H1 (cell line): Measurements from ENCODE around the gene DYNLT2B. TPM values are rescaled to one million over a fixed set of nuclear protein-coding genes. Genes with fewer than 3 reads are reported as not detected.
"Not testable (repeated sequence)": the region's sequence is repeated elsewhere in the genome, so short reads cannot be mapped to it uniquely, and the experiment has no call there.

Experiments used
- CTCF ChIA-PET: fragments of 300-600 bp; sonication (Branson Sonifier 250); formaldehyde crosslinking; loops from one replicate; lab custom pipeline; 2021; ENCODE audit not compliant: partially characterized antibody; lab: Charles Lee
- POLR2A ChIA-PET: fragments of 300-600 bp; sonication (Branson Sonifier 250); formaldehyde crosslinking; loops from one replicate; lab custom pipeline; 2021; ENCODE audit warnings: inconsistent platforms; ENCODE audit not compliant: partially characterized antibody; lab: Charles Lee
- DNase-seq, 2 experiments: peaks; one replicate each; pipeline versions ENCODE4 v3.0.0 to v3.0.0-alpha.2; 2010 to 2022; ENCODE audit warnings: low spot score in 2 of 2, low read depth in 1 of 2, mixed read lengths in 1 of 2
- FAIRE-seq: peaks from 2 replicates; lab custom pipeline; 2011; peaks lifted over from hg19 to GRCh38; lab: Jason Lieb, UNC
- H2AFZ ChIP-seq: 2 replicates; pipeline ENCODE4 v1.8.1; 2012; ENCODE audit warnings: low read length, inconsistent platforms
- H2AK5ac ChIP-seq: 2 replicates; pipeline ENCODE4 v1.6.1; 2013; ENCODE audit warnings: low read depth, low read length
- H2BK120ac ChIP-seq: replicated peaks from 2 replicates; pipeline ENCODE3; 2013; ENCODE audit warnings: low read depth, low read length, inconsistent platforms
- H2BK12ac ChIP-seq: 2 replicates; pipeline ENCODE4 v1.6.1; 2013; ENCODE audit warnings: low read depth, low read length
- H2BK15ac ChIP-seq: 2 replicates; pipeline ENCODE4 v1.6.1; 2013; ENCODE audit warnings: low read length
- H2BK20ac ChIP-seq: 2 replicates; pipeline ENCODE4 v1.6.1; 2013; ENCODE audit warnings: low read length
- H2BK5ac ChIP-seq: 2 replicates; pipeline ENCODE4 v1.6.1; 2013; ENCODE audit warnings: low read depth, low read length
- H3K14ac ChIP-seq: 2 replicates; pipeline ENCODE4 v1.6.1; 2013; ENCODE audit warnings: inconsistent platforms; ENCODE audit not compliant: insufficient read length
- H3K18ac ChIP-seq: 2 replicates; pipeline ENCODE4 v1.6.1; 2013; ENCODE audit warnings: low read length; ENCODE audit errors: extremely low read depth
- H3K23ac ChIP-seq: 2 replicates; pipeline ENCODE4 v1.6.1; 2013; ENCODE audit warnings: inconsistent platforms; ENCODE audit not compliant: insufficient read length
- H3K23me2 ChIP-seq: 2 replicates; pipeline ENCODE4 v1.6.1; 2013; ENCODE audit warnings: low read depth, low read length
- H3K27ac ChIP-seq: 2 replicates; pipeline ENCODE4 v1.6.1; 2011; ENCODE audit warnings: low read depth, low read length, inconsistent platforms
- H3K27me3 ChIP-seq, 4 experiments: replicated peaks in 1 of 4; 1 replicate in 1 of 4; 2 replicates in 3 of 4; pipeline versions ENCODE4 v1.6.1 to v1.8.1; 2011 to 2013; ENCODE audit warnings: low read length in 3 of 4, mild to moderate bottlenecking in 3 of 4, inconsistent platforms in 2 of 4, mixed read lengths in 2 of 4, moderate library complexity in 1 of 4; ENCODE audit not compliant: control insufficient read depth in 3 of 4, insufficient read depth in 3 of 4; ENCODE audit errors: extremely low read depth in 1 of 4
- H3K36me3 ChIP-seq, 4 experiments: 2 replicates each; pipeline versions ENCODE4 v1.6.1 to v1.8.1; 2011 to 2013; ENCODE audit warnings: mild to moderate bottlenecking in 4 of 4, low read length in 3 of 4, moderate library complexity in 2 of 4, control low read depth in 1 of 4, inconsistent platforms in 1 of 4; ENCODE audit not compliant: insufficient read depth in 4 of 4, control insufficient read depth in 2 of 4
- H3K4ac ChIP-seq: replicated peaks from 2 replicates; pipeline ENCODE3; 2013; ENCODE audit warnings: low read length, low read depth, mixed read lengths, inconsistent platforms; ENCODE audit not compliant: insufficient read length
- H3K4me1 ChIP-seq, 4 experiments: replicated peaks in 1 of 4; 1 replicate in 1 of 4; 2 replicates in 3 of 4; pipeline versions ENCODE4 v1.6.1 to v1.8.1; 2011 to 2013; ENCODE audit warnings: low read length in 3 of 4, inconsistent platforms in 2 of 4, mixed read lengths in 1 of 4; ENCODE audit not compliant: insufficient read depth in 4 of 4, control insufficient read depth in 3 of 4
- H3K4me2 ChIP-seq, 2 experiments: 2 replicates each; pipeline versions ENCODE4 v1.6.1 to v1.8.1; 2011 to 2013; ENCODE audit warnings: low read depth in 2 of 2, low read length in 2 of 2, control low read depth in 1 of 2, inconsistent platforms in 1 of 2, mild to moderate bottlenecking in 1 of 2; ENCODE audit not compliant: insufficient read depth in 1 of 2
- H3K4me3 ChIP-seq, 4 experiments: fragments of 200-600, 300-600 bp in 1 of 4; sonication (generic), shearing (Covaris generic), sonication (Bioruptor Twin) in 1 of 4; 2 replicates each; pipeline versions ENCODE4 v1.5.1 to v1.8.1; 2011 to 2016; ENCODE audit warnings: low read length in 4 of 4, low read depth in 3 of 4, control low read depth in 2 of 4, inconsistent platforms in 2 of 4, mild to moderate bottlenecking in 2 of 4, mixed read lengths in 1 of 4, moderate library complexity in 1 of 4; ENCODE audit not compliant: insufficient read depth in 2 of 4; ENCODE audit errors: extremely low read depth in 1 of 4
- H3K56ac ChIP-seq: replicated peaks from 2 replicates; pipeline ENCODE3; 2013; ENCODE audit warnings: low read depth, mild to moderate bottlenecking, mixed read lengths, low read length, inconsistent platforms; ENCODE audit not compliant: insufficient read length
- H3K79me1 ChIP-seq: 2 replicates; pipeline ENCODE4 v1.6.1; 2013; ENCODE audit warnings: low read depth, low read length, control low read depth
- H3K79me2 ChIP-seq, 2 experiments: 2 replicates each; pipeline versions ENCODE4 v1.6.1 to v1.8.1; 2012 to 2013; ENCODE audit warnings: low read length in 2 of 2, mild to moderate bottlenecking in 2 of 2, inconsistent platforms in 1 of 2; ENCODE audit not compliant: insufficient read depth in 2 of 2, control insufficient read depth in 1 of 2
- H3K9ac ChIP-seq, 4 experiments: replicated peaks in 1 of 4; 1 replicate in 1 of 4; 2 replicates in 3 of 4; pipeline versions ENCODE4 v1.6.1 to v1.8.1; 2011 to 2013; ENCODE audit warnings: low read depth in 3 of 4, low read length in 3 of 4, control low read depth in 2 of 4, mild to moderate bottlenecking in 2 of 4, moderate library complexity in 2 of 4, inconsistent platforms in 1 of 4; ENCODE audit errors: extremely low read depth in 1 of 4
- H3K9me3 ChIP-seq, 2 experiments: 2 replicates each; pipeline versions ENCODE4 v1.6.1 to v1.8.1; 2012 to 2013; ENCODE audit warnings: mild to moderate bottlenecking in 2 of 2, moderate library complexity in 2 of 2, control low read depth in 1 of 2, inconsistent platforms in 1 of 2, low read depth in 1 of 2, low read length in 1 of 2, mixed read lengths in 1 of 2; ENCODE audit not compliant: insufficient read depth in 2 of 2
- H4K20me1 ChIP-seq, 2 experiments: replicated peaks in 1 of 2; 2 replicates each; pipeline versions ENCODE3 to v1.8.1; 2011 to 2013; ENCODE audit warnings: inconsistent platforms in 2 of 2, low read length in 2 of 2, mild to moderate bottlenecking in 1 of 2; ENCODE audit not compliant: insufficient read depth in 2 of 2, control insufficient read depth in 1 of 2
- H4K5ac ChIP-seq: 2 replicates; pipeline ENCODE4 v1.6.1; 2013; ENCODE audit warnings: low read length, low read depth, mixed read lengths, inconsistent platforms; ENCODE audit not compliant: insufficient read length
- H4K8ac ChIP-seq: 2 replicates; pipeline ENCODE4 v1.8.0; 2013; ENCODE audit warnings: mild to moderate bottlenecking, moderate library complexity, low read length, inconsistent platforms; ENCODE audit not compliant: insufficient read depth; ENCODE audit errors: extremely low read depth
- H4K91ac ChIP-seq: replicated peaks from 2 replicates; pipeline ENCODE3; 2013; ENCODE audit warnings: low read length, mixed read lengths, inconsistent platforms; ENCODE audit not compliant: insufficient read length
- WGBS, 2 experiments: shearing (Covaris generic) in 1 of 2; methylation state at CpG; one replicate each; pipeline versions ENCODE4 v1.1.6 to v1.1.7; 2013 to 2015; ENCODE audit warnings: low lambda C conversion rate in 2 of 2, mixed read lengths in 2 of 2, inconsistent platforms in 1 of 2, low coverage in 1 of 2, missing lambda C conversion rate in 1 of 2; ENCODE audit not compliant: insufficient replicate concordance in 2 of 2, insufficient coverage in 1 of 2, insufficient read length in 1 of 2; ENCODE audit errors: extremely low coverage in 1 of 2, missing lambda C conversion rate in 1 of 2; 5-methylcytosine and 5-hydroxymethylcytosine counted together
- polyA plus RNA-seq, 7 experiments: library from polyadenylated mRNA; depleted of rRNA in 3 of 7; stranded (reverse) in 5 of 7; unstranded in 2 of 7; fragments of >200 nt in 5 of 7; fragments of 200-250 nt in 2 of 7; gene quantifications; 1 replicate in 5 of 7; 2 replicates in 1 of 7; 4 replicates in 1 of 7; pipeline versions ENCODE4 v1.2.1 to v1.2.3, GENCODE V29; 2011 to 2013; ENCODE audit warnings: missing spikeins in 2 of 7, mixed read lengths in 2 of 7
- total RNA-seq: library from RNA; stranded (reverse); fragmentation: NEBNext Ultra II Directional; extraction: Animal tissue kit (Norgen Biotek cat#: 25700); gene quantifications from 2 replicates; pipeline ENCODE4 v1.2.1, GENCODE V29; 2021

The DYNLT2B gene
- total and polyA plus RNA-seq, 2 of the 8 experiments (the other 6 are each of a cell fraction or from before 2014, with no cell fraction given) = 10.9 to 22.2 TPM

DNA sequence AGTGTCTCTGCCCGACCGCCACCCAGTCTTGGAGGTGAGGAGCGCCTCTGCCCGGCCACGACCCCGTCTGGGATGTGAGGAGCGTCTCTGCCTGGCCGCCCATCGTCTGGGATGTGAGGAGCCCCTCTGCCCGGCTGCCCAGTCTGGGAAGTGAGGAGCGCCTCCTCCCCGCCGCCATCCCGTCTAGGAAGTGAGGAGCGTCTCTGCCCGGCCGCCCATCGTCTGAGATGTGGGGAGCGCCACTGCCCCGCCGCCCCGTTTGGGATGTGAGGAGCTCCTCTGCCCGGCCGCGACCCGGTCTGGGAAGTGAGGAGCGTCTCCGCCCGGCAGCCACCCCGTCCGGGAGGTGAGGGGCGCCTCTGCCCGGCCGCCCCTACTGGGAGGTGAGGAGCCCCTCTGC, 73.9 kb downstream of the DYNLT2B start:
- DNase-seq, H3K4me2 ChIP-seq, H2AFZ ChIP-seq, H3K9ac ChIP-seq, H4K91ac ChIP-seq, H3K27me3 ChIP-seq, H3K23ac ChIP-seq, H2BK120ac ChIP-seq, H3K79me2 ChIP-seq, H3K4ac ChIP-seq, H3K23me2 ChIP-seq, H3K27ac ChIP-seq, H2AK5ac ChIP-seq, H4K20me1 ChIP-seq, H2BK5ac ChIP-seq, H3K14ac ChIP-seq, H2BK20ac ChIP-seq, FAIRE-seq, H4K8ac ChIP-seq, H3K56ac ChIP-seq, H2BK12ac ChIP-seq, H3K4me3 ChIP-seq, POLR2A ChIA-PET, H3K4me1 ChIP-seq, H3K9me3 ChIP-seq, H3K79me1 ChIP-seq, CTCF ChIA-PET, H4K5ac ChIP-seq, H3K18ac ChIP-seq, H2BK15ac ChIP-seq: not testable (repeated sequence)
- peaks cover 0 to 31% (median 15%) of the 10 kb centered on the region in 4 experiments; a peak in 7 of 8 replicates for H3K36me3 ChIP-seq
- 95% methylated on average over 19 of the region's 34 CpGs; no CpG with 5 or more reads in 1 of the 2 experiments for WGBS, 2 experiments
